ENCODE data around the gene CXCL8. TPM values are rescaled to one million over a fixed set of nuclear protein-coding genes. Genes with fewer than 3 reads are reported as not detected.

CXCL8 gene
- total RNA-seq, 1 donor from 2014 or later = 0.49 TPM

DNA sequence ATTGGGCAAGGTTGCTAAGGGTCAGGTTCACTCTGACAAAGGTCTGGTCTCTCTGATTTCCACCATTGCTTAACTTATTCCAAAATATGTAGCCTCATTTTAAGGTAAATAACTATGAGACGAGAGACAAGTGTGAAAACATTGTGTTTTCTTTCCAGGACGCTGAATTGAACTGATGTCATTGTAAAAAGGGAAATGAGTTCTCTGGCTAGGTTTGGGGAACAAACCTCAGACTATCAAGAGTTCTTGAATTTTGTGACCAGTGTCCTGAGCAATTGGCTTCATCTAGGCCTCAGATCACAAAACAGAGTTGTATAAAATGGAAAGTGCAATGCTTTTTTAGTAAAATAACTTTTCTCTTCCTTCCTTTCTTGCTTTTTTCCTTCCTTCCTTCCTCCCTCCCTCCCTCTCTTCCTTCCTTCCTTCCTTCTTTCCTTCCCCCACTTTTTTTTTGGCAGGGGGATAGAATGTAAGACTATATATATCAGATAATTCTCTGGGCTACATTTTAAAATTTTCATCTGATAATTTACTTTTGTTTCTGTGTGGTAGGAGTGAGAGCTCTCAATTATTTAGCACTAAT, 30.8 kb upstream of the CXCL8 start:
- Histone ChIP-seq H3K4me3 (no peak overlapping the region), H3K27me3 (no peaks in the 10 kb centered on the region), H3K4me1 (peaks cover 26% of the 10 kb centered on the region), H3K9me3 (no peaks in the 10 kb centered on the region), H3K36me3 (no peaks in the 10 kb centered on the region), H3K27ac (no peak overlapping the region)
- no peak for DNase-seq (ENCODE audit: extremely low spot score in 2 of 2)
- intact Hi-C loops (cut with DNase I) = no loop called here
- TF ChIP-seq, protein P1, sequence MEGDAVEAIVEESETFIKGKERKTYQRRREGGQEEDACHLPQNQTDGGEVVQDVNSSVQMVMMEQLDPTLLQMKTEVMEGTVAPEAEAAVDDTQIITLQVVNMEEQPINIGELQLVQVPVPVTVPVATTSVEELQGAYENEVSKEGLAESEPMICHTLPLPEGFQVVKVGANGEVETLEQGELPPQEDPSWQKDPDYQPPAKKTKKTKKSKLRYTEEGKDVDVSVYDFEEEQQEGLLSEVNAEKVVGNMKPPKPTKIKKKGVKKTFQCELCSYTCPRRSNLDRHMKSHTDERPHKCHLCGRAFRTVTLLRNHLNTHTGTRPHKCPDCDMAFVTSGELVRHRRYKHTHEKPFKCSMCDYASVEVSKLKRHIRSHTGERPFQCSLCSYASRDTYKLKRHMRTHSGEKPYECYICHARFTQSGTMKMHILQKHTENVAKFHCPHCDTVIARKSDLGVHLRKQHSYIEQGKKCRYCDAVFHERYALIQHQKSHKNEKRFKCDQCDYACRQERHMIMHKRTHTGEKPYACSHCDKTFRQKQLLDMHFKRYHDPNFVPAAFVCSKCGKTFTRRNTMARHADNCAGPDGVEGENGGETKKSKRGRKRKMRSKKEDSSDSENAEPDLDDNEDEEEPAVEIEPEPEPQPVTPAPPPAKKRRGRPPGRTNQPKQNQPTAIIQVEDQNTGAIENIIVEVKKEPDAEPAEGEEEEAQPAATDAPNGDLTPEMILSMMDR (IDR thresholded peaks at IDR 0.05) = no peak
- no peak for TF ChIP-seq POLR2A (IDR thresholded peaks at IDR 0.05)
- TF ChIP-seq POLR2AphosphoS5 (IDR thresholded peaks at IDR 0.05; ENCODE audit: insufficient read depth in 1 of 2, low read depth in 1 of 2) = no peak

DNA sequence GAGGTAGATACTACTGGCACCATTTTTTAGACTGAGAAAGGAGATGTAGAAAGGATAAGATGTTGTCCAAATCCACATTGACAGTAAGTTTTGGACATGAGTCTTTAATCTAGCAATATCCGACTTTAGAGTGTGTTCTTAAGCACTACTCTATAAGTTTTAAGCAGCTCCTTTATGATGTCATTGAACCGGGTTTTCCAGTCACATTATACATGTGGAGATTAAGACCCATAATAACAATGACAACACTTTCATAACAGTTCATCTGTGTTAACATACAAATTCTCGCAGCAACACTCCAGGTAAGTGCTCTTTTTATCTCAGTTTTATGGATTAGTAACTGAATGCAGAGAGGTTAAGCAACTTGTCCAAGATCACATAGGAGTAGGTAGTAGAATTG, 30.3 kb upstream of the CXCL8 start:
- Histone ChIP-seq H3K4me1 (peaks cover 22% of the 10 kb centered on the region), H3K27ac (no peak overlapping the region), H3K27me3 (no peaks in the 10 kb centered on the region), H3K9me3 (no peaks in the 10 kb centered on the region), H3K36me3 (no peaks in the 10 kb centered on the region), H3K4me3 (no peak overlapping the region)
- no peak for DNase-seq (ENCODE audit: extremely low spot score in 2 of 2)
- no peak for TF ChIP-seq POLR2AphosphoS5 (IDR thresholded peaks at IDR 0.05; ENCODE audit: insufficient read depth in 1 of 2, low read depth in 1 of 2)
- TF ChIP-seq POLR2A (IDR thresholded peaks at IDR 0.05) = no peak
- TF ChIP-seq, protein P1 (IDR thresholded peaks at IDR 0.05) = no peak
- intact Hi-C loops (cut with DNase I) = no loop called here

DNA sequence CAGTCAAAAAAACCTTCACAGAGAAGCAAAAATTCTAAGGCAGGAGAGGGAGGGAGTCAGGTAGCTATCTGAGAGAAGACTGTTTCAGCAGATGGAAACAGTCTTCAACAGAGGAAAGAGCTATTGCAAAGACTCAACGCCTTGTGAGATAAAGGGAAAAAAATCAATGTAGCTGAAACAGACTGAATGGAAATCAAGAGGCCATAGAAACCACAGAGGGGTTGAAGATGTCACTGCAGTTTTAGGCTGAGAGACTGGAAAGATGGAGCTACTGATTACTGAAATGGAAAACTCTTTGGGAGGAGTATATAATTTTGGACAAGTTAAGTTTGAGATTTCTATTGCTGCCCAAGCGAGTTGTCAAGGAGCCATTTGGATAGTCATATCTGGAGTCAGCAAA, 28.4 kb upstream of the CXCL8 start:
- TF ChIP-seq POLR2AphosphoS5 (IDR thresholded peaks at IDR 0.05; ENCODE audit: insufficient read depth in 1 of 2, low read depth in 1 of 2) = no peak
- TF ChIP-seq POLR2A (IDR thresholded peaks at IDR 0.05) = no peak
- TF ChIP-seq, protein P1 (IDR thresholded peaks at IDR 0.05) = no peak
- no peaks in the 10 kb centered on the region for H3K27me3 ChIP-seq
- H3K4me1 ChIP-seq = peaks cover 13% of the 10 kb centered on the region
- no peak overlapping the region for H3K27ac ChIP-seq
- intact Hi-C loops (cut with DNase I) = no loop called here
- no peaks in the 10 kb centered on the region for H3K9me3 ChIP-seq
- DNase-seq (ENCODE audit: extremely low spot score in 2 of 2) = no peak
- H3K4me3 ChIP-seq = no peak overlapping the region
- no peaks in the 10 kb centered on the region for H3K36me3 ChIP-seq

DNA sequence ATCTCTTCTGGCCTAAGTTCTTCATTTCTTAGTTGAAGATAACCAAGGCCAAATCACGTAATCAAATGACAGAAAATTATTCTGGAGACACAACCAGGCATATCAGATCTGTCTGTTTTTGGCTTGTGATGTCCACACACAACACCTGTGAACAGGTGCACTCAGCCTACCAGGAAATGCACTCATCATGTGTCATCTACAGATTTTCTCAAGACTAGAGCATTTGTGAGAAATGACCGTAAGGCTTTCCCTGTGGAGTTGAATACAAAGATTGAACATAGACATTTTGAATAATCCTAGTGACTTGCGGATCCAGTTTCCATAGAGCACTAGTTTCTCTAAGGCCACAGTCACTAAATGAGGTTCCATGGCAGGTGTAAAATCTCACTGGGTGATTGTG, 26.7 kb upstream of the CXCL8 start:
- no peaks in the 10 kb centered on the region for H3K27me3 ChIP-seq
- intact Hi-C loops (cut with DNase I) = no loop called here
- no peak for DNase-seq (ENCODE audit: extremely low spot score in 2 of 2)
- no peak for TF ChIP-seq POLR2AphosphoS5 (IDR thresholded peaks at IDR 0.05; ENCODE audit: insufficient read depth in 1 of 2, low read depth in 1 of 2)
- TF ChIP-seq, protein P1 (IDR thresholded peaks at IDR 0.05) = no peak
- TF ChIP-seq POLR2A (IDR thresholded peaks at IDR 0.05) = no peak
- H3K9me3 ChIP-seq = no peaks in the 10 kb centered on the region
- H3K4me3 ChIP-seq = no peak overlapping the region
- no peak overlapping the region for H3K27ac ChIP-seq
- H3K4me1 ChIP-seq = peaks cover under 1% of the 10 kb centered on the region
- H3K36me3 ChIP-seq = no peaks in the 10 kb centered on the region

DNA sequence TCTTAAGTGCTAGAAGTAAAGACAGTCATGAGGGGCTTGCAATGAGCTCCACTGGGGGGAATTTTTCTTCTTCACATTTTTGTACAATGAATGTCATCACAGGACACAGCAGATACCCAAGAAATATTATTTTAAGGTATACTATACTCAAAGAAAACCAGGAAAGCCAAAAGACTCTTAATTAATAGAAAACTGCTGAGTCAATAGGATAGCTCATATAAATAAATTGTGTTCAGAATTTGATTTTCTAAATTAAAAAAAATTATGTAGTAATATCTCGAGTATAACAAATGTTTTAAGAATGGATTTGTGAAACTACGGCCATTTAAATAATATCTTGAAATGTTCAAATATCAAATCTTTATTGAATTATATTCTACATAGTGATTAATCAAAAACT, 25.7 kb upstream of the CXCL8 start:
- Histone ChIP-seq H3K36me3 (no peaks in the 10 kb centered on the region), H3K4me3 (no peak overlapping the region), H3K9me3 (no peaks in the 10 kb centered on the region), H3K4me1 (no peaks in the 10 kb centered on the region), H3K27ac (no peak overlapping the region), H3K27me3 (no peaks in the 10 kb centered on the region)
- no peak for TF ChIP-seq POLR2A (IDR thresholded peaks at IDR 0.05)
- TF ChIP-seq, protein P1 (IDR thresholded peaks at IDR 0.05) = no peak
- no peak for TF ChIP-seq POLR2AphosphoS5 (IDR thresholded peaks at IDR 0.05; ENCODE audit: insufficient read depth in 1 of 2, low read depth in 1 of 2)
- intact Hi-C loops (cut with DNase I) = no loop called here
- no peak for DNase-seq (ENCODE audit: extremely low spot score in 2 of 2)
